ENCODE measurements around the gene COX15.

GRCh38 chr10:99742701-99743100 is 10.8 kb upstream of the COX15 start:
- TF ChIP-seq CTCF (optimal IDR thresholded peaks at IDR 0.05 in 1 of 3, IDR thresholded peaks at IDR 0.05 in 1 of 3, conservative IDR thresholded peaks at IDR 0.05 in 1 of 3; ENCODE audit: extremely low read depth in 1 of 3, insufficient read depth in 2 of 3, low read length in 3 of 3) = no peak
- TF ChIP-seq EZH2 (IDR thresholded peaks at IDR 0.05; ENCODE audit: low read length) = no peak

Data from keratinocyte (primary cell).